Astrocyte of the cerebellum (primary cell): ENCODE measurements around the gene DFFB.

Experiments
- DNase-seq: peaks from one replicate; pipeline ENCODE4 v3.0.0-alpha.2; 2011; ENCODE audit warnings: low read depth
- H3K4me3 ChIP-seq: 2 replicates; pipeline ENCODE4 v1.5.1; 2011; ENCODE audit warnings: mild to moderate bottlenecking, low read depth, low read length, moderate library complexity
- CTCF ChIP-seq: IDR thresholded peaks from 2 replicates; pipeline ENCODE4 v1.5.1; 2012; ENCODE audit warnings: low read length, low read depth, moderate library complexity, mild to moderate bottlenecking; ENCODE audit errors: missing control alignments
- in situ Hi-C: cut with HindIII; loops from 2 replicates; pipeline ENCODE4 v1.10.0; 2017; ENCODE audit warnings: low sequenced_read_pairs

The DFFB gene

GRCh38 chr1:3890389-3891328 lies 33.4 kb downstream of the DFFB start:
- no peak for TF ChIP-seq CTCF
- no peak overlapping the region for H3K4me3 ChIP-seq
- DNase-seq = no peak
- in situ Hi-C loops = no loop called here

- in situ Hi-C loops = no loop called here
- no peak for TF ChIP-seq CTCF
- no peak overlapping the region for H3K4me3 ChIP-seq
- DNase-seq = no peak
Measured at GRCh38 chr1:3891329-3891865, 34.1 kb downstream of the DFFB start.

- in situ Hi-C loops = no loop called here
- no peak overlapping the region for H3K4me3 ChIP-seq
- no peak for DNase-seq
- TF ChIP-seq CTCF = no peak
Measured at GRCh38 chr1:3892748-3893147, 35.5 kb downstream of the DFFB start.

GRCh38 chr1:3893190-3893589 lies 35.9 kb downstream of the DFFB start:
- H3K4me3 ChIP-seq = no peak overlapping the region
- no peak for DNase-seq
- no peak for TF ChIP-seq CTCF
- in situ Hi-C loops = no loop called here

- DNase-seq = no peak
- H3K4me3 ChIP-seq = no peak overlapping the region
- TF ChIP-seq CTCF = no peak
- in situ Hi-C loops = no loop called here
Measured at GRCh38 chr1:3894626-3895278, 37.5 kb downstream of the DFFB start.

- DNase-seq = no peak
- H3K4me3 ChIP-seq = no peak overlapping the region
- in situ Hi-C loops = no loop called here
- no peak for TF ChIP-seq CTCF
Measured at GRCh38 chr1:3895279-3895950, 38.1 kb downstream of the DFFB start.
